OCI-LY3 (cell line): ENCODE results near the gene FOXRED1.

Experiments used
- H2AFZ ChIP-seq: fragments of 200-600, 300-600 bp; shearing (Covaris generic); 2 replicates; pipeline ENCODE4 v1.6.0; 2014; ENCODE audit warnings: antibody characterized with exemption, low read depth, low read length
- H3K27ac ChIP-seq: fragments of 200-600, 300-600 bp; sonication (generic); 2 replicates; pipeline ENCODE4 v1.5.1; 2014; ENCODE audit warnings: mild to moderate bottlenecking, low read length, moderate library complexity, mixed read lengths
- H3K27me3 ChIP-seq: fragments of 200-600, 300-600 bp; sonication (generic); 2 replicates; pipeline ENCODE4 v1.6.1; 2014; ENCODE audit warnings: low read depth, low read length, mixed read lengths
- H3K36me3 ChIP-seq: fragments of 200-600, 300-600 bp; sonication (generic); replicated peaks from 2 replicates; pipeline ENCODE3; 2014; ENCODE audit warnings: low read depth, low read length, mixed read lengths
- H3K4me1 ChIP-seq: fragments of 300-600, 200-600 bp; sonication (generic); 2 replicates; pipeline ENCODE4 v1.6.1; 2014; ENCODE audit warnings: low read length, mixed read lengths
- H3K4me2 ChIP-seq: fragments of 200-600, 300-600 bp; sonication (generic); 2 replicates; pipeline ENCODE4 v1.6.1; 2014; ENCODE audit warnings: low read length, mixed read lengths
- H3K4me3 ChIP-seq: fragments of 300-600, 200-600 bp; sonication (generic); 2 replicates; pipeline ENCODE4 v1.5.1; 2014; ENCODE audit warnings: antibody characterized with exemption, mild to moderate bottlenecking, low read length, moderate library complexity
- H3K79me2 ChIP-seq: fragments of 300-600, 200-600 bp; shearing (Covaris generic); 2 replicates; pipeline ENCODE4 v1.6.1; 2014; ENCODE audit warnings: mild to moderate bottlenecking, low read length, mixed read lengths
- H3K9ac ChIP-seq: fragments of 300-600, 200-600 bp; shearing (Covaris generic); 2 replicates; pipeline ENCODE4 v1.6.0; 2014; ENCODE audit warnings: mild to moderate bottlenecking, low read length, moderate library complexity
- H3K9me3 ChIP-seq: fragments of 200-600, 300-600 bp; shearing (Covaris generic); 2 replicates; pipeline ENCODE4 v1.6.1; 2014; ENCODE audit warnings: low read length, mixed read lengths; ENCODE audit not compliant: insufficient read depth
- H4K20me1 ChIP-seq: fragments of 200-600, 300-600 bp; sonication (generic); 2 replicates; pipeline ENCODE4 v1.6.1; 2016; ENCODE audit warnings: low read length, mixed read lengths; ENCODE audit not compliant: insufficient read depth
- EZH2phosphoT487 ChIP-seq: fragments of 200-600 bp; shearing (Covaris generic); IDR thresholded peaks from 2 replicates; pipeline ENCODE4 v1.6.1; 2018; ENCODE audit warnings: antibody characterized with exemption, mixed run types, low read depth
- TF ChIP-seq, protein P1 (sequence below): fragments of 200-600, 300-600 bp; sonication (generic); IDR thresholded peaks from 2 replicates; pipeline ENCODE4 v1.5.1; 2014; ENCODE audit warnings: antibody characterized with exemption, low read length, low read depth

FOXRED1 gene

DNA sequence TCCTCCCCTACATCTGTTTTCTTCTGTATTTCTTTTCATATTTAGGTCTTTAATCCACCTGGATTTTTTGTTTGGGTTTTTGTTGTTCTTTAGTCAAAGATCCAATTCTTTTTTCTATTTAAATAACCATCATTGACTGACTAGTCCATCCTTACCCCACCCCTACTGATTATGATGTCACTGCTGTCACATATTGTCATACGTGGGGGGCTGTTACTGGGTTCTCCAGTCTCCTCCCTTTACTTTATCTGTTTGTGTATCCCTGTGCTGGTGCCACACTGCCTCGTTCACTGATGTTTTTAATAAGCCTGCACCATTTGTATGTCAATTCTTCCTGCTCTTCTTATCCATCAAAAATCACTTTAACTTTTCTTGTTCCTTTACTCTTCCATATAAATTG is 28.1 kb downstream of the FOXRED1 start:
- H3K9me3 ChIP-seq, result no peaks in the 10 kb centered on the region
- no peak for TF ChIP-seq EZH2phosphoT487
- TF ChIP-seq, protein P1, sequence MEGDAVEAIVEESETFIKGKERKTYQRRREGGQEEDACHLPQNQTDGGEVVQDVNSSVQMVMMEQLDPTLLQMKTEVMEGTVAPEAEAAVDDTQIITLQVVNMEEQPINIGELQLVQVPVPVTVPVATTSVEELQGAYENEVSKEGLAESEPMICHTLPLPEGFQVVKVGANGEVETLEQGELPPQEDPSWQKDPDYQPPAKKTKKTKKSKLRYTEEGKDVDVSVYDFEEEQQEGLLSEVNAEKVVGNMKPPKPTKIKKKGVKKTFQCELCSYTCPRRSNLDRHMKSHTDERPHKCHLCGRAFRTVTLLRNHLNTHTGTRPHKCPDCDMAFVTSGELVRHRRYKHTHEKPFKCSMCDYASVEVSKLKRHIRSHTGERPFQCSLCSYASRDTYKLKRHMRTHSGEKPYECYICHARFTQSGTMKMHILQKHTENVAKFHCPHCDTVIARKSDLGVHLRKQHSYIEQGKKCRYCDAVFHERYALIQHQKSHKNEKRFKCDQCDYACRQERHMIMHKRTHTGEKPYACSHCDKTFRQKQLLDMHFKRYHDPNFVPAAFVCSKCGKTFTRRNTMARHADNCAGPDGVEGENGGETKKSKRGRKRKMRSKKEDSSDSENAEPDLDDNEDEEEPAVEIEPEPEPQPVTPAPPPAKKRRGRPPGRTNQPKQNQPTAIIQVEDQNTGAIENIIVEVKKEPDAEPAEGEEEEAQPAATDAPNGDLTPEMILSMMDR, result no peak
- H4K20me1 ChIP-seq, result no peaks in the 10 kb centered on the region
- no peaks in the 10 kb centered on the region for H3K27me3 ChIP-seq
- H3K79me2 ChIP-seq, result no peaks in the 10 kb centered on the region
- no peak overlapping the region for H3K27ac ChIP-seq
- peaks cover 16% of the 10 kb centered on the region for H3K36me3 ChIP-seq
- no peak overlapping the region for H3K9ac ChIP-seq
- H2AFZ ChIP-seq, result no peak overlapping the region
- peaks cover 15% of the 10 kb centered on the region for H3K4me1 ChIP-seq
- H3K4me3 ChIP-seq, result no peak overlapping the region
- no peak overlapping the region for H3K4me2 ChIP-seq

GRCh38 chr11:126303623-126304456 is 34.9 kb downstream of the FOXRED1 start, which contains the start of gene DCPS:
TSS of gene DCPS (plus strand) at chr11:126304060. CDS start at chr11:126304081, 21 bp downstream.
- H3K9ac ChIP-seq, result peak within 1 kb of the TSS; percentile 96
- H3K36me3 ChIP-seq, result peaks cover 21% of the 10 kb centered on the region

DNA sequence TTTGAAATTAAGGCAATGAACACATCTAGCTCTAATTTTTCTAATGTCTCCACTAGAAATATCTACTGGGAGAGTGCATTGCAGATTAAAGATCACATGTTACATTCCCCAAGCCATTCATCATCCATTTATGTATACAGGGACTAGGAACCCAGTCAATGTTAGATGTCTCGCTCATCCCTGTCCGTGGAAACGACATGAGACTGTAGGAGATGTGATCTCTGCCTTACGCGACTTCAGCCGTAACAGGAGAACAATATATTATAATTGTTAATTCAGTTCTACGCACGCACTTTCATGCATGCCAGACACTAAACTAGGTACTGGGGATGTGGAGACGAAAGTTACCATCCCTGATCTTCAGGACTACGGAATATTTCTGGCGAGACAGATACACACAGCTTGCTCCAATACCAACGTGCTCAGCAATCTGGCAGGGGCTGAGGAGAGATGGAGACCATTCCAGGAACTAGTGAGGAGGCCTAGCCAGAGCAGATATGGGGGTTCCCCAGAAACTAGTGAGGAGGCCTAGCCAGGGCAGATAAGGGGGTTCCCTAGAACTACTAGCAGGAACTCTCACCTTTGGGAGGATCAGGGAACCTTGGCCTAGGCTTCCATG is 35.6 kb downstream of the FOXRED1 start:
- peaks cover 5% of the 10 kb centered on the region; the same call in 1 of the 2 replicates for H4K20me1 ChIP-seq
- no peak for TF ChIP-seq EZH2phosphoT487
- TF ChIP-seq, protein P1, result no peak
- H3K4me2 ChIP-seq, result peak overlapping the region; percentile 74
- H3K27ac ChIP-seq, result peak overlapping the region; percentile 76
- no peaks in the 10 kb centered on the region for H3K27me3 ChIP-seq
- H3K4me1 ChIP-seq, result peaks cover 19% of the 10 kb centered on the region
- peaks cover 21% of the 10 kb centered on the region for H3K36me3 ChIP-seq
- peak overlapping the region; percentile 83 for H3K4me3 ChIP-seq
- H2AFZ ChIP-seq, result peak overlapping the region; percentile 88
- H3K79me2 ChIP-seq, result peaks cover 41% of the 10 kb centered on the region
- no peaks in the 10 kb centered on the region for H3K9me3 ChIP-seq
- H3K9ac ChIP-seq, result peak overlapping the region; percentile 96

More at GRCh38 chr11:126303623-126304456, 34.9 kb downstream of the FOXRED1 start, which contains the start of gene DCPS:
- H3K9me3 ChIP-seq, result no peaks in the 10 kb centered on the region
- H4K20me1 ChIP-seq, result peaks cover 5% of the 10 kb centered on the region; the same call in 1 of the 2 replicates
- peaks cover 41% of the 10 kb centered on the region for H3K79me2 ChIP-seq
- TF ChIP-seq, protein P1, result no peak
- no peak for TF ChIP-seq EZH2phosphoT487
- peaks cover 19% of the 10 kb centered on the region for H3K4me1 ChIP-seq
- H3K27me3 ChIP-seq, result no peaks in the 10 kb centered on the region
- H2AFZ ChIP-seq, result peak within 1 kb of the TSS; percentile 88
- peak within 1 kb of the TSS; percentile 76 for H3K27ac ChIP-seq
- H3K4me2 ChIP-seq, result peak within 1 kb of the TSS; percentile 74
- H3K4me3 ChIP-seq, result peak within 1 kb of the TSS; percentile 83

- H3K9ac ChIP-seq, result no peak overlapping the region
Measured at GRCh38 chr11:126305699-126306098, 36.7 kb downstream of the FOXRED1 start.

More at GRCh38 chr11:126305699-126306098, 36.7 kb downstream of the FOXRED1 start:
- no peaks in the 10 kb centered on the region for H3K9me3 ChIP-seq
- peaks cover 18% of the 10 kb centered on the region for H3K36me3 ChIP-seq
- H3K27ac ChIP-seq, result peak overlapping the region; percentile 50
- H2AFZ ChIP-seq, result no peak overlapping the region
- TF ChIP-seq EZH2phosphoT487, result no peak
- TF ChIP-seq, protein P1, result no peak
- no peaks in the 10 kb centered on the region for H3K27me3 ChIP-seq
- peaks cover 41% of the 10 kb centered on the region for H3K79me2 ChIP-seq
- peaks cover 14% of the 10 kb centered on the region for H4K20me1 ChIP-seq
- peak overlapping the region; percentile 67 for H3K4me2 ChIP-seq
- peak overlapping the region; percentile 40 for H3K4me3 ChIP-seq
- peaks cover 29% of the 10 kb centered on the region for H3K4me1 ChIP-seq
